ENCODE measurements around the gene SIRPG.

DNA sequence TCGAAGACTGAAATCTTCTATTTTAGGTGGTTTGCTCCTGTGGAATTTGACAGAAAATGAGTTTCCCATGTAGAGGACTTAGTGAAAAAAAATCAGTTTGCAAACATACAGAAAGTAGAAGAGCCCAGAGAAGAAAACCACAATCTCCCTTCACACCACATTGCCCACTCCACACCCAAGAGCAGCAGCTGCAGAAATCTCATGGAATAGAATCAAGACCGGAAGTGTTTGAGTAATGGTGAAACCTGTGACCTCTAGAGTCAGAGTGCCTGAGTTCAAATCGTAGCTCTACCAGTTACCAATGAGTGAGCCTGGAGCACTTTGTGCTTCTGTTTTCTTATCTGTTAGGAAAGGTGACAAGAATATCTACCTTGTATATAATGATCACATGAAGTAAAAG, 4.6 kb downstream of the SIRPG start:
- TF ChIP-seq GATA2 (IDR thresholded peaks at IDR 0.05; ENCODE audit: low read depth, low read length) (no peak), GATA3 (IDR thresholded peaks at IDR 0.05; ENCODE audit: low read depth, low read length) (no peak)
